ENCODE measurements around the gene PDE6A.

PDE6A gene

GRCh38 chr5:149939546-149939945 lies 5.0 kb downstream of the PDE6A start:
- H3K9ac ChIP-seq = no peak overlapping the region
- H3K9me3 ChIP-seq (ENCODE audit: control insufficient read depth, low read length) = no peaks in the 10 kb centered on the region
- no peak for TF ChIP-seq CTCF (IDR thresholded peaks at IDR 0.05)
- H3K4me1 ChIP-seq = peaks cover 10% of the 10 kb centered on the region
- no peak overlapping the region for H2AFZ ChIP-seq
- H3K36me3 ChIP-seq (ENCODE audit: control insufficient read depth, insufficient read depth, low read length) = no peaks in the 10 kb centered on the region
- H3K4me2 ChIP-seq (ENCODE audit: low read length) = peak overlapping the region; percentile 10
- no peak overlapping the region for H3K4me3 ChIP-seq (ENCODE audit: low read depth, low read length)
- H3K27me3 ChIP-seq (ENCODE audit: control insufficient read depth, insufficient read depth, low read length) = no peaks in the 10 kb centered on the region
- no peak overlapping the region for H3K27ac ChIP-seq
- H3K79me2 ChIP-seq = no peaks in the 10 kb centered on the region

- TF ChIP-seq CTCF (IDR thresholded peaks at IDR 0.05) = no peak
- H3K4me2 ChIP-seq (ENCODE audit: low read length) = no peak overlapping the region
- no peaks in the 10 kb centered on the region for H3K27me3 ChIP-seq (ENCODE audit: control insufficient read depth, insufficient read depth, low read length)
- H2AFZ ChIP-seq = no peak overlapping the region
- H3K27ac ChIP-seq = no peak overlapping the region
- no peak overlapping the region for H3K4me3 ChIP-seq (ENCODE audit: low read depth, low read length)
- peaks cover 10% of the 10 kb centered on the region for H3K4me1 ChIP-seq
- H3K9ac ChIP-seq = no peak overlapping the region
- H3K79me2 ChIP-seq = no peaks in the 10 kb centered on the region
- no peaks in the 10 kb centered on the region for H3K9me3 ChIP-seq (ENCODE audit: control insufficient read depth, low read length)
- H3K36me3 ChIP-seq (ENCODE audit: control insufficient read depth, insufficient read depth, low read length) = no peaks in the 10 kb centered on the region
Observed at GRCh38 chr5:149938791-149939358, 5.7 kb downstream of the PDE6A start.

GRCh38 chr5:149938279-149938678 lies 6.3 kb downstream of the PDE6A start:
- Histone ChIP-seq H3K4me2 (ENCODE audit: low read length) (no peak overlapping the region), H3K79me2 (no peaks in the 10 kb centered on the region), H3K4me3 (ENCODE audit: low read depth, low read length) (no peak overlapping the region), H3K9me3 (ENCODE audit: control insufficient read depth, low read length) (no peaks in the 10 kb centered on the region), H3K4me1 (peaks cover 10% of the 10 kb centered on the region), H3K27me3 (ENCODE audit: control insufficient read depth, insufficient read depth, low read length) (no peaks in the 10 kb centered on the region), H3K27ac (no peak overlapping the region), H2AFZ (no peak overlapping the region), H3K9ac (no peak overlapping the region), H3K36me3 (ENCODE audit: control insufficient read depth, insufficient read depth, low read length) (no peaks in the 10 kb centered on the region)
- TF ChIP-seq CTCF (IDR thresholded peaks at IDR 0.05) = no peak

GRCh38 chr5:149937610-149938009 lies 7.0 kb downstream of the PDE6A start:
- no peak overlapping the region for H3K9ac ChIP-seq
- no peaks in the 10 kb centered on the region for H3K27me3 ChIP-seq (ENCODE audit: control insufficient read depth, insufficient read depth, low read length)
- no peak for TF ChIP-seq CTCF (IDR thresholded peaks at IDR 0.05)
- no peaks in the 10 kb centered on the region for H3K36me3 ChIP-seq (ENCODE audit: control insufficient read depth, insufficient read depth, low read length)
- no peaks in the 10 kb centered on the region for H3K9me3 ChIP-seq (ENCODE audit: control insufficient read depth, low read length)
- H3K79me2 ChIP-seq = no peaks in the 10 kb centered on the region
- no peak overlapping the region for H3K4me2 ChIP-seq (ENCODE audit: low read length)
- no peak overlapping the region for H2AFZ ChIP-seq
- H3K27ac ChIP-seq = no peak overlapping the region
- H3K4me3 ChIP-seq (ENCODE audit: low read depth, low read length) = no peak overlapping the region
- H3K4me1 ChIP-seq = peaks cover 10% of the 10 kb centered on the region

- no peak overlapping the region for H3K4me3 ChIP-seq (ENCODE audit: low read depth, low read length)
- no peak overlapping the region for H3K27ac ChIP-seq
- H3K79me2 ChIP-seq = no peaks in the 10 kb centered on the region
- no peak for TF ChIP-seq CTCF (IDR thresholded peaks at IDR 0.05)
- H3K36me3 ChIP-seq (ENCODE audit: control insufficient read depth, insufficient read depth, low read length) = no peaks in the 10 kb centered on the region
- no peak overlapping the region for H3K4me2 ChIP-seq (ENCODE audit: low read length)
- no peak overlapping the region for H3K9ac ChIP-seq
- H2AFZ ChIP-seq = no peak overlapping the region
- H3K4me1 ChIP-seq = peaks cover 10% of the 10 kb centered on the region
- no peaks in the 10 kb centered on the region for H3K9me3 ChIP-seq (ENCODE audit: control insufficient read depth, low read length)
- H3K27me3 ChIP-seq (ENCODE audit: control insufficient read depth, insufficient read depth, low read length) = no peaks in the 10 kb centered on the region
Observed at GRCh38 chr5:149936700-149937091, 7.9 kb downstream of the PDE6A start.

All from parathyroid adenoma (tissue), 2 donors.